K562 (cell line): ENCODE data around the gene CFAP141. TPM values are rescaled to one million over a fixed set of nuclear protein-coding genes. Genes with fewer than 3 reads are reported as not detected.
A peak's percentile ranks its signal among the peaks of the same experiment; 100 is the strongest.

Source experiments
- BCL6 ChIP-seq: fragments of 250-450 bp; sonication (Bioruptor Pico); IDR thresholded peaks from 2 replicates; pipeline ENCODE4 v1.4.0; 2020
- ELF2 ChIP-seq: fragments of 250-450 bp; sonication (Bioruptor Pico); IDR thresholded peaks from 2 replicates; pipeline ENCODE4 v1.5.0; 2021; ENCODE audit warnings: mild to moderate bottlenecking
- ETS2 ChIP-seq: IDR thresholded peaks from 2 replicates; pipeline ENCODE4 v1.6.1; 2016; ENCODE audit warnings: borderline replicate concordance, missing genetic modification characterization, mild to moderate bottlenecking, moderate library complexity, missing compliant biosample characterization; ENCODE audit not compliant: poor library complexity, severe bottlenecking
- GABPA ChIP-seq: fragments of 200-800 bp; sonication (Bioruptor generic); conservative IDR thresholded peaks from 2 replicates; pipeline ENCODE4 v1.6.1; 2016; ENCODE audit warnings: low read depth, missing genetic modification characterization, missing compliant biosample characterization
- JUN ChIP-seq, 2 experiments: sonication (generic) in 1 of 2; formaldehyde crosslinking in 1 of 2; IDR thresholded peaks; 2 replicates each; pipeline versions ENCODE4 v1.6.1 to v1.8.0; 2012 to 2022; ENCODE audit warnings: borderline replicate concordance in 2 of 2, mild to moderate bottlenecking in 2 of 2, improper control_type of control experiment in 1 of 2, low read depth in 1 of 2, low read length in 1 of 2, missing genetic modification reagents in 1 of 2
- KAT2B ChIP-seq: IDR thresholded peaks from one replicate; pipeline ENCODE4 v1.6.1; 2012; ENCODE audit warnings: low read depth, mild to moderate bottlenecking, control low read depth, inconsistent platforms, low read length, moderate library complexity
- OTX1 ChIP-seq: fragments of 450-650 bp; formaldehyde crosslinking; IDR thresholded peaks from 2 replicates; pipeline ENCODE4 v1.4.0; 2022; ENCODE audit warnings: mild to moderate bottlenecking
- PURB ChIP-seq: sonication (generic); formaldehyde crosslinking; IDR thresholded peaks from 2 replicates; pipeline ENCODE4 v1.9.0; 2021; ENCODE audit warnings: low read depth, mild to moderate bottlenecking, missing genetic modification reagents
- TBL1XR1 ChIP-seq, 2 experiments: IDR thresholded peaks; 2 replicates each; pipeline ENCODE4 v1.6.1; 2012; ENCODE audit warnings: improper control_type of control experiment in 2 of 2, low read length in 2 of 2, mild to moderate bottlenecking in 1 of 2
- THRAP3 ChIP-seq: fragments of 450-650 bp; IDR thresholded peaks from 2 replicates; pipeline ENCODE4 v1.6.1; 2016; ENCODE audit warnings: mild to moderate bottlenecking, inconsistent platforms, borderline replicate concordance
- polyA plus RNA-seq, 8 experiments: library from polyadenylated mRNA; depleted of rRNA in 4 of 8; stranded (reverse) in 5 of 8; unstranded in 3 of 8; fragments of >200 nt; fragmentation: Nextera tagmentation in 2 of 8; fragmentation: Illumina TruSeq in 1 of 8; extraction: Ambion mirVana in 2 of 8; extraction: Trizol in 1 of 8; gene quantifications; 2 replicates each; pipeline versions ENCODE4 v1.2.1 to v1.2.3, GENCODE V29; 2011 to 2014; ENCODE audit warnings: inconsistent platforms in 1 of 8, missing spikeins in 1 of 8
- total RNA-seq, 7 experiments: library from RNA; depleted of rRNA in 6 of 7; stranded (reverse); fragments of >200 nt in 6 of 7; fragmentation: Illumina TruSeq in 2 of 7; extraction: Trizol in 2 of 7; gene quantifications; 2 replicates each; pipeline versions ENCODE4 v1.2.1 to v1.2.3, GENCODE V29; 2011 to 2021; ENCODE audit warnings: low replicate concordance in 1 of 7
- TF ChIP-seq, protein P1 (sequence below): sonication (generic); formaldehyde crosslinking; IDR thresholded peaks from 2 replicates; pipeline ENCODE4 v1.8.0; 2023; ENCODE audit warnings: missing genetic modification reagents, mild to moderate bottlenecking, borderline replicate concordance
- TF ChIP-seq, protein P2 (sequence below): sonication (generic); formaldehyde crosslinking; IDR thresholded peaks from 2 replicates; pipeline ENCODE4 v1.8.0; 2022; ENCODE audit warnings: missing genetic modification reagents, mild to moderate bottlenecking, moderate library complexity, borderline replicate concordance
- TF ChIP-seq, protein P3 (sequence below): fragments of 150-350 bp; conservative IDR thresholded peaks from 2 replicates; pipeline ENCODE4 v1.6.1; 2014; ENCODE audit warnings: low read length
- TF ChIP-seq, protein P4 (sequence below): fragments of 450-650 bp; IDR thresholded peaks from 2 replicates; pipeline ENCODE4 v1.6.1; 2017; ENCODE audit warnings: antibody characterized with exemption

The CFAP141 gene
- total and polyA plus RNA-seq, 9 of the 15 experiments (the other 6 are each of a cell fraction or from before 2014, with no cell fraction given): not detected

DNA sequence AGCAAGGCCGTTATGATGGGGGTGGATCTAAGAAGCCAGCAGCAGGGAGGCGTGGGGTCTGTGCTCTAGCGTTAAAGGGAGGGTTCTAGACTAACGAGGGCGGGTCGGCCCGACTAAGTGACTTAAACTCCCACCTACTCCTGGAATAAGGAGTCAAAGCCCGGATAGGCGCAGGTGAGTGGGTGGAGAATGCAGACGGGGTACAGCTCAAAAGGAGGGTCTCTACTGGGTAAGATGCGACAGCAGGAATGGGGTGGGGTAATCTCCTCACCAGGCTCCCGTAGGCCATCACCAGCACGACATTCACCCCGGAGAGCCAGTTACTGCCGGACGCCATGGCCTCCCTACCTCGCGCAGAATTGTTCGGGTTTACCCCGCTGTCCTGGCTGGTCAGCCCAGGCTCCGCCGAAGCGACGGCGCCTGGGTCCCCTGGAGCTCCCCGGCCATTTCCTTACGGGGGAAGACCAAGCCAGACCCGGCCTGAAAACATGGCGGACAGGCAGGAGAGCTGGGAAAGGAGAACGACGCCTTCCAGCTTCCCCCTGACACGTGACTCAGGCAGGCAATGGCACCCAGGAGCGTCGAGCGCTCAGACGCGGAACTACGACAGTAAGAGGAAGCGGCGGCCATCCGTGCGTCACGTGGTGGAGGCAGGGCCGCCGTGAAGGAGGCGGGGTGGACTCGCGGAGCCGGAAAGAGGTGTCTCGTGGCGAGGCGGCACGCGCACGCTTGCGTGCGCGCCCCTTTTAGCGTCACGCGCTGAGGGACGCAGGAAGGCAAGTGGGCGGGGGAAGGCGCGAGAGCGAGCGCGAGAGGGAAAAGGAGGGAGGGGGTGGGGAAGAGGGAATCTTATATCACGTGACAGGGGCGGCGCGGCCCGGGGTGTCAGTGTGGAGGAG lies 14.2 kb upstream of the CFAP141 start, which contains the start of gene UBAP2L (continued):
- TF ChIP-seq TBL1XR1 (IDR thresholded peaks at IDR 0.05; ENCODE audit: low read length in 2 of 2) (peak in 1 of 2 experiments; percentile 37; a peak in 1 of 4 replicates), PURB (CRISPR knock-in tag) (no peak), JUN (IDR thresholded peaks at IDR 0.05; ENCODE audit: borderline replicate concordance, low read depth, low read length) (peak; percentile 93; the same call in 1 of the 2 replicates), JUN (CRISPR knock-in tag; IDR thresholded peaks at IDR 0.05; ENCODE audit: borderline replicate concordance) (0 out of 2 replicates have a peak, but pooled peaks have one; percentile 3), ELF2 (CRISPR knock-in tag) (peak; percentile 82; the same call in 1 of the 2 replicates), KAT2B (no peak), BCL6 (no peak), THRAP3 (no peak), GABPA (tag) (peak; percentile 85), OTX1 (CRISPR knock-in tag) (no peak), ETS2 (tag) (no peak)
- TF ChIP-seq, protein P1, sequence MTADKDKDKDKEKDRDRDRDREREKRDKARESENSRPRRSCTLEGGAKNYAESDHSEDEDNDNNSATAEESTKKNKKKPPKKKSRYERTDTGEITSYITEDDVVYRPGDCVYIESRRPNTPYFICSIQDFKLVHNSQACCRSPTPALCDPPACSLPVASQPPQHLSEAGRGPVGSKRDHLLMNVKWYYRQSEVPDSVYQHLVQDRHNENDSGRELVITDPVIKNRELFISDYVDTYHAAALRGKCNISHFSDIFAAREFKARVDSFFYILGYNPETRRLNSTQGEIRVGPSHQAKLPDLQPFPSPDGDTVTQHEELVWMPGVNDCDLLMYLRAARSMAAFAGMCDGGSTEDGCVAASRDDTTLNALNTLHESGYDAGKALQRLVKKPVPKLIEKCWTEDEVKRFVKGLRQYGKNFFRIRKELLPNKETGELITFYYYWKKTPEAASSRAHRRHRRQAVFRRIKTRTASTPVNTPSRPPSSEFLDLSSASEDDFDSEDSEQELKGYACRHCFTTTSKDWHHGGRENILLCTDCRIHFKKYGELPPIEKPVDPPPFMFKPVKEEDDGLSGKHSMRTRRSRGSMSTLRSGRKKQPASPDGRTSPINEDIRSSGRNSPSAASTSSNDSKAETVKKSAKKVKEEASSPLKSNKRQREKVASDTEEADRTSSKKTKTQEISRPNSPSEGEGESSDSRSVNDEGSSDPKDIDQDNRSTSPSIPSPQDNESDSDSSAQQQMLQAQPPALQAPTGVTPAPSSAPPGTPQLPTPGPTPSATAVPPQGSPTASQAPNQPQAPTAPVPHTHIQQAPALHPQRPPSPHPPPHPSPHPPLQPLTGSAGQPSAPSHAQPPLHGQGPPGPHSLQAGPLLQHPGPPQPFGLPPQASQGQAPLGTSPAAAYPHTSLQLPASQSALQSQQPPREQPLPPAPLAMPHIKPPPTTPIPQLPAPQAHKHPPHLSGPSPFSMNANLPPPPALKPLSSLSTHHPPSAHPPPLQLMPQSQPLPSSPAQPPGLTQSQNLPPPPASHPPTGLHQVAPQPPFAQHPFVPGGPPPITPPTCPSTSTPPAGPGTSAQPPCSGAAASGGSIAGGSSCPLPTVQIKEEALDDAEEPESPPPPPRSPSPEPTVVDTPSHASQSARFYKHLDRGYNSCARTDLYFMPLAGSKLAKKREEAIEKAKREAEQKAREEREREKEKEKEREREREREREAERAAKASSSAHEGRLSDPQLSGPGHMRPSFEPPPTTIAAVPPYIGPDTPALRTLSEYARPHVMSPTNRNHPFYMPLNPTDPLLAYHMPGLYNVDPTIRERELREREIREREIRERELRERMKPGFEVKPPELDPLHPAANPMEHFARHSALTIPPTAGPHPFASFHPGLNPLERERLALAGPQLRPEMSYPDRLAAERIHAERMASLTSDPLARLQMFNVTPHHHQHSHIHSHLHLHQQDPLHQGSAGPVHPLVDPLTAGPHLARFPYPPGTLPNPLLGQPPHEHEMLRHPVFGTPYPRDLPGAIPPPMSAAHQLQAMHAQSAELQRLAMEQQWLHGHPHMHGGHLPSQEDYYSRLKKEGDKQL: no peak
- TF ChIP-seq, protein P2, sequence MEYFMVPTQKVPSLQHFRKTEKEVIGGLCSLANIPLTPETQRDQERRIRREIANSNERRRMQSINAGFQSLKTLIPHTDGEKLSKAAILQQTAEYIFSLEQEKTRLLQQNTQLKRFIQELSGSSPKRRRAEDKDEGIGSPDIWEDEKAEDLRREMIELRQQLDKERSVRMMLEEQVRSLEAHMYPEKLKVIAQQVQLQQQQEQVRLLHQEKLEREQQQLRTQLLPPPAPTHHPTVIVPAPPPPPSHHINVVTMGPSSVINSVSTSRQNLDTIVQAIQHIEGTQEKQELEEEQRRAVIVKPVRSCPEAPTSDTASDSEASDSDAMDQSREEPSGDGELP (CRISPR knock-in tag): peak; percentile 85; the same call in 1 of the 2 replicates
- TF ChIP-seq, protein P3, sequence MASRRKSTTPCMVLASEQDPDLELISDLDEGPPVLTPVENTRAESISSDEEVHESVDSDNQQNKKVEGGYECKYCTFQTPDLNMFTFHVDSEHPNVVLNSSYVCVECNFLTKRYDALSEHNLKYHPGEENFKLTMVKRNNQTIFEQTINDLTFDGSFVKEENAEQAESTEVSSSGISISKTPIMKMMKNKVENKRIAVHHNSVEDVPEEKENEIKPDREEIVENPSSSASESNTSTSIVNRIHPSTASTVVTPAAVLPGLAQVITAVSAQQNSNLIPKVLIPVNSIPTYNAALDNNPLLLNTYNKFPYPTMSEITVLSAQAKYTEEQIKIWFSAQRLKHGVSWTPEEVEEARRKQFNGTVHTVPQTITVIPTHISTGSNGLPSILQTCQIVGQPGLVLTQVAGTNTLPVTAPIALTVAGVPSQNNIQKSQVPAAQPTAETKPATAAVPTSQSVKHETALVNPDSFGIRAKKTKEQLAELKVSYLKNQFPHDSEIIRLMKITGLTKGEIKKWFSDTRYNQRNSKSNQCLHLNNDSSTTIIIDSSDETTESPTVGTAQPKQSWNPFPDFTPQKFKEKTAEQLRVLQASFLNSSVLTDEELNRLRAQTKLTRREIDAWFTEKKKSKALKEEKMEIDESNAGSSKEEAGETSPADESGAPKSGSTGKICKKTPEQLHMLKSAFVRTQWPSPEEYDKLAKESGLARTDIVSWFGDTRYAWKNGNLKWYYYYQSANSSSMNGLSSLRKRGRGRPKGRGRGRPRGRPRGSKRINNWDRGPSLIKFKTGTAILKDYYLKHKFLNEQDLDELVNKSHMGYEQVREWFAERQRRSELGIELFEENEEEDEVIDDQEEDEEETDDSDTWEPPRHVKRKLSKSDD: no peak
- TF ChIP-seq, protein P4, sequence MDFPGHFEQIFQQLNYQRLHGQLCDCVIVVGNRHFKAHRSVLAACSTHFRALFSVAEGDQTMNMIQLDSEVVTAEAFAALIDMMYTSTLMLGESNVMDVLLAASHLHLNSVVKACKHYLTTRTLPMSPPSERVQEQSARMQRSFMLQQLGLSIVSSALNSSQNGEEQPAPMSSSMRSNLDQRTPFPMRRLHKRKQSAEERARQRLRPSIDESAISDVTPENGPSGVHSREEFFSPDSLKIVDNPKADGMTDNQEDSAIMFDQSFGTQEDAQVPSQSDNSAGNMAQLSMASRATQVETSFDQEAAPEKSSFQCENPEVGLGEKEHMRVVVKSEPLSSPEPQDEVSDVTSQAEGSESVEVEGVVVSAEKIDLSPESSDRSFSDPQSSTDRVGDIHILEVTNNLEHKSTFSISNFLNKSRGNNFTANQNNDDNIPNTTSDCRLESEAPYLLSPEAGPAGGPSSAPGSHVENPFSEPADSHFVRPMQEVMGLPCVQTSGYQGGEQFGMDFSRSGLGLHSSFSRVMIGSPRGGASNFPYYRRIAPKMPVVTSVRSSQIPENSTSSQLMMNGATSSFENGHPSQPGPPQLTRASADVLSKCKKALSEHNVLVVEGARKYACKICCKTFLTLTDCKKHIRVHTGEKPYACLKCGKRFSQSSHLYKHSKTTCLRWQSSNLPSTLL: no peak
